Measurements from ENCODE around the gene ABCF2.

The ABCF2 gene

DNA sequence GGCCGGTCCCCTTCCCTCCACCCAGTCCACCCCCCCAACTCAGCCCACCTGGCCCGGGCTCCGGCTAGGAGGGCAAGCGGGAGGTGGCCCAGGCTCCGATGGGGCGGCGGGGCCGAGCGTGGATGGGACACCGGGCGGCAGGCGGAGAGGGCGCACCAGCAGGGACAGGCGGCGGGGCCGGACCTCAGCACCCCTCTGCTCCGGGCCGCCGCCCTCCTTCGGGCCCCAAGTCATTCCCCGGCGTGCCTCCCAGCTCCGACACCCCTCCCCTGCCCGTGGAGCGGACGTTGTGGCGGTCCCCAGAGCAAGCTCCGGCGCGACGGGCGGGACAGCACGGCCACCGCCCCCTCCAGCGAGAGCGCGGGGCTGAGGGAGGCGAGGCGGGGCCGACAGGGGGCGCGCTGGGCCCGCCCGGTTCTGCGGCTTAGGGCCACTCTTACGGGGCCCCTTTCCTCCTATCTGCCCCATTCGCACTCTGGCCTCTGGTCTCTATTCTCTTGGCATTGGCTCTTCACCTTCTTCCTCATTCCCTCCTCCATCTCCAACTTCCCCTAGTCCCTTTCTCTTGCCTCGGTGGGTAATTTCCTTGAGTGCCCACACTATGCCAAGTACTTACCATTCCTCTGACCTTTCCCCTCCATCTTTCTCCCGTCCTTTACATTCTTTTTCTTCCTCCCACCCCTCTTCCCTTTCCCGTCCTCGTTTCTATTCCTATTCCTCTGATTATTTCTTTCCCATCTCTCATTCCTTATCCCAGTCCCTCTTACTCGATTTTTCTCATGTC lies 58.8 kb downstream of the ABCF2 start:
- DNase-seq: no peak

DNA sequence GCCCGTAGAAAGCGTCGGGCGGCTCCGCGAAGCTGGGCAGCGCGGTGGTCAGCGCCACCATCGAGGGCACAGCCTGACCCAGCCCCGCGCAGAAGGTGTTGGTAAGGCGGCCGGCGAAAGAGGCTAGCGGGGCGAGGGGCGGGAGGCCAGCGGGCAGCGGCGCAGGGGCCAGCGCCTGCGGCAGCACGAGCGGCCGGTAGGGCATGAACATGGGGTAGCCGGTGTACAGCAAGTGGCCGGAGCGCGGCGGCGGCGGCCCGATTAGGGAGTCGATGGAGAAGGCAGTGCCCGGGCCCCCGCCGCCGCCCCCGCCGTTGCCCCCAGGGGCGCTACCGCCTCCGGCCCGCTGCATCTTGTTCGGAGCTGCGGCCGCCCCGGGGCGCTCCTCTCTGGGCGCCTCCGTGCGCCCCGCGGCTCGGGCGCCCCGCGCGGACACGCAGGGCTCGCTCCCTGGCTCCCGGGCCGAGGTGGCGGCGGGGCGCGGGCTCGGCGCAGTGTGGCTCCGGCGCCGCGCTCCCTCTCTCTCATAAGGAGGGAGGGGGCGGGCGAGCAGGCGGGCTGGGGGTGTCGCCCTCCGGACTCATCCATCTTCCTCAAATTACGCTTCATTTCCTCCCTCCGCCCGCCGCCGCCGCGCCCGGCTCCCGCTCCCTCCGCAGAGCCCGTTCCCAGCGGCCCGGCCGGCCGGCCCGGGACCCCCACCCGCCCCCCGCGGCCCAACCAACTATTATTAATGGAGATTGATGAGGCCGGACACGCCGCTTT lies 59.6 kb downstream of the ABCF2 start, which contains the start of gene GBX1:
TSS of gene GBX1 (minus strand) at position 498 of the 765 bp plus-strand sequence. CDS start at position 352, 146 bp downstream.
- DNase-seq: no peak

- no peak for DNase-seq
Observed at GRCh38 chr7:151166629-151167196, 60.3 kb downstream of the ABCF2 start.

Measured in NCI-H1092 treated with DMSO at 0.1 percent for 48 hours (cell line).